H54 (cell line): ENCODE measurements around the gene PIK3IP1.

ENCODE experiments used
- DNase-seq: peaks from one replicate; pipeline ENCODE4 v3.0.0; 2011; ENCODE audit warnings: low spot score, mixed read lengths; ENCODE audit not compliant: insufficient read length
- FAIRE-seq: peaks from 3 replicates; lab custom pipeline; 2011; peaks lifted over from hg19 to GRCh38; lab: Jason Lieb, UNC
- POLR2A ChIP-seq: IDR thresholded peaks from 2 replicates; pipeline ENCODE4 v1.6.1; 2011; ENCODE audit warnings: low read depth, mild to moderate bottlenecking, low read length

PIK3IP1 gene

DNA sequence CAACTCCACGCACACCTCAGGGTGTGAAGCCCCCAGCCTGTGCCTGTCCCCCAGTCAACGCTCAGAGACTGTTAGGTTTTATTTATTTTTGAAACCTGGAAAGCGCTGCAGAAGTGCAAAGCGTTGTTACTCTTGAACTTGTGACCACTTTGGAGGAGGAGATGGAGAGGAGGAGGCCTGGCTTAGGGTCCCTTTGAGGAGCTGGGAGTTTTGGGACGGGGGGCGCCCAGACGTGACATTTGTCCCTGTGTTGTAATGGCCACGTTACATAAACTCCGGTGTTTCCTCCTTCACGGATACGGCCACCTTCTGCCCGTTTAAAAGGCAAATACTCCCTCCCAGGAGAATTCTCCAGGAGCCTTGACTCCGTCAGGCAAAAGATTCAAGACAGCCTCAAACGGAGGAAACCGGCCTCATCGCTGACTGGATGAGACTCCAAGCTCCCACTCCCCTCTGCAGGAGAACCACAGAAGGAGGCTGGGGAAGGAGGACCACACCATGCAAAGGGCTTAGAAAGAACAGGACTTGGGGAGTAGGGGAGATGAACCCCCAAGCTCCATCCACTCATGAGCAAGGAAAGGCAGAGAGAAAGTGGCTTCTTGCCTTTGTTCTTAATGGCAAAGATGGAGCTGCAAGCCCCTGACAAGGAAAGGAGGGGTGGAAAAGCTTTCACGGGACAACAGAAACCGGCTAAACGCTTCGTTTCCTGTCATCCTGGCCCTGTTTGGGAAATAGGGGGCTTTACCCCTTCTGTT is 630 bp downstream of the PIK3IP1 start:
- no peak for FAIRE-seq
- DNase-seq: no peak
- no peak for TF ChIP-seq POLR2A

DNA sequence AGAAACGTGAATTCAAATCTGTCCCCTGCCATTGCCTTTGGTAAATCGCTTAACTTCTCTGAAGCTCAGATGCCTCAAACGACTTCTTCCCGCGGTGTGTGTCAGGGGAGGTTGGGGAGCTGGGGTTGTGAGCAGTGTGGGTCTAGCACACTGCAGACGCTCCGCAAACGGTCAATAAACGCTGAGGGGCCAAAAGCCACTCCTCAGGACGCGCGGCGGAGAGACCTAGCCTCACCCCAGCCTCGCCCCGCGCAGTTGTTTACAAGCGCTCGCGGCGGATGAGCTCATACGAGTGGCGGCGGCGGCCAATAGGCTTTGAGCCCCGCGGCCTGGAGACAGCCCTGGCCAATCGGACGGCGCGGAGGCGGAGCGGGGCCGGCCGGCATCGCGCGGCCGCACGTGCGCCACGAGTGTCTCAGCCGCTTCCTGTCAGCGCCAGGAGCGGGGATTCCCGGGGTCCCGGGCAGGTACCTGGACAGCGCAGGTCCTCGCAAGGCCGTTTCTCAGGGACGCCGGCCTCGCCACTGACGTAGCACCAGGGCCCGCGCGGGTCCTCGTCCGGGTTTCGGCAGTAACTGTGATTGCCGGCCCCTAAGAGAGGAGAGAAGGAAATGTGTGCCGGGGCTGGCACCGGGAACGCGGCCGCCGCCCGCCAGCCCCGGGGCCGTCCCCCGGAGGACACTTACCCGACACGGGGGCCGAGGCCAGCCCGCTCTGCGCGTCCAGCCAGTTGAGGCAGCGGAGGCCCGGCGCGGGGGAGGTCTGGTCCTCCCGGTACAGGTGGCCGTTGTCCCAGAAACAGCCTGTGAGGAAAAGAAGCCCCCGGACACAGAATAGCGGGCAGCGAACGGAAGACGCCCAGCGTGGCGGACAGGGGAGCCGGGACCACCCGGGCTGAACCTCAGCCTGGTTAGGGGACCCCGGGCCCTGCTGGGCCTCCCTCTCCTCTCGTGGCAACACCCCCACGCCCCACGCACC is 1.5 kb downstream of the PIK3IP1 start:
- FAIRE-seq (no peak), DNase-seq (peak; percentile 85)
- no peak for TF ChIP-seq POLR2A

DNA sequence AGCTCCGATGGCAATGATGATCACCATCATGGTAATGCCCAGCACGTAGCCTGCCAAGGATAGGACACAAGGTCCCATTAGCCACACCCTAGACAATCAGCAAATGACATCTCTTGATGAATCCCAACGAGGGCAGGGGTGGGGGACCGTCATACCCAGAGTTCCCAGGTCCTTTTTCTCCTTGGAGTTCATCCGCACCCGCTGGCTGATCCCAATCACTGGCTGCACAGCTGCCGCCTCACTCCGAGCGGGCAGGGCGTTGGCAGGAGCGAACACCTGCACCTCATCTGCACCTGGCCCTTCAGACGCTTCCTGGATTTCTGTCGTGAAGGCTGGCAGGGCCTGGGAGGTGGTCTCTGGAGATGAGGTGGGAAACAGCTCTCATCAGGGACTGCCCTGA is 2.9 kb downstream of the PIK3IP1 start:
- no peak for TF ChIP-seq POLR2A
- no peak for DNase-seq

DNA sequence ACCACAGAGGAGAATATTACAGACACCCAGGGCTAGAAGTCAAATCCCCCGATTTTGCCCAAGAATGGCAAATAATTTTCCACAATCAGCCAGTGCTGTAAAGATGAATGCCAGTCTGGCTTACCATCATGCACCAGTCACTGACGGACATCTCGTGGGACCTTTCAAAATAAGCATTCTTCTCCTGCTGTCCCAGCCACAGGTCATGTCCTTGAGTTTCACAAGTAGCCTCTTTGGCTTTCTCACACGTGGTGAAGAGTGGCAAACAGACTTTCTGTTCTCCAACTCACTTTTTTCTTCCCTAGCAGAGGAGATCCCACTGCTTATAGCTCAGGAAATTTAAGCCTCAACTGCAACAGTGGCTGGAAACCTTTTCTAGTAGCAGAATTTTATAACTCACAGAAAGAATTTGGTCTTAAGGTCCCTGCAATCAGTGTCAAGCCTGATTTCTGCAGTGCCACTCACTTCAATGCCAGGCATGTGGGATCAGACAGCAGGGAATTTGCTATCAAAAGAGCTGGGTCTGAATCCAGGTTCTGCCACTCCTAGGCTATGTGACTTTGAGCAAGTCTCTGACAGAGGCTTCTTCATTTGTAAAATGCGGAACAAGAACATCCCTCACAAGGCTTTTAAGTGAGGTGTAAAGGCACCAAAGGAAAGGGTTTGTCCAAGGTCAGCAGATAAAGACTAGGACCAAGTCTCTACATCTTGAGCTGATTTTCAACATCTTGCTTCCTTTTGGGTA is 3.6 kb downstream of the PIK3IP1 start:
- no peak for DNase-seq
- no peak for FAIRE-seq
- no peak for TF ChIP-seq POLR2A

More for the DNA sequence above, 2.9 kb downstream of the PIK3IP1 start:
- FAIRE-seq: no peak

DNA sequence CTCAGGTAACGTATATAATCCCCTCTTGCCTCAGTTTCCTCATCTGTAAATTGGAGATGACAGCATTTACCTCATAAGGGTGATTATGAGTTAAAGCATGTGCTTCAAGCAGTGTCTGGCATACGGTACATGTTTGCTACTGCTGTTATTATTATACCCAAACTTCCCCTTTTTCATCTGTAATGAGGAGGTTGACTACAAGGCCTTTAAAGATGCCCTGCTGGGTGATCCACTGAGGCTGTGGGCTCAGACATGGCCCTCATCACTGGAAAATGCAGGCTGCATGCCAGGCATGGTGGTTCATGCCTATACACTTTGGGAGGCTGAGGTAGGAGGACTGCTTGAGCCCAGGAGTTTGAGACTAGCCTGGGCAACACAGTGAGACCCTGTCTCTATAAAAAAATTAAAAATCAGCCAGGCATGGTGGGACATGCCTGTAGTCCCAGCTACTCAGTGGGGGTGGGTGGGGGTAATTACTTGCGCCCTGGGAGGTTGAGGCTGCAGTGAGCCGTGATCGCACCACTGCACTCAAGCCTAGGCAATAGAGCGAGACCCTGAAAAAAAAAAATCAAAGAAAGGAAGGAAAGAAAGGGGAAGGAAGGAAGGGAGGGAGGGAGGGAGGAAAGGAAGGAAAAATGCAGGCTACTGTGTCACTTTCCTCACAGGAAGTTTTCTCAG is 4.3 kb downstream of the PIK3IP1 start:
- no peak for DNase-seq
- TF ChIP-seq POLR2A: no peak
- FAIRE-seq: no peak

DNA sequence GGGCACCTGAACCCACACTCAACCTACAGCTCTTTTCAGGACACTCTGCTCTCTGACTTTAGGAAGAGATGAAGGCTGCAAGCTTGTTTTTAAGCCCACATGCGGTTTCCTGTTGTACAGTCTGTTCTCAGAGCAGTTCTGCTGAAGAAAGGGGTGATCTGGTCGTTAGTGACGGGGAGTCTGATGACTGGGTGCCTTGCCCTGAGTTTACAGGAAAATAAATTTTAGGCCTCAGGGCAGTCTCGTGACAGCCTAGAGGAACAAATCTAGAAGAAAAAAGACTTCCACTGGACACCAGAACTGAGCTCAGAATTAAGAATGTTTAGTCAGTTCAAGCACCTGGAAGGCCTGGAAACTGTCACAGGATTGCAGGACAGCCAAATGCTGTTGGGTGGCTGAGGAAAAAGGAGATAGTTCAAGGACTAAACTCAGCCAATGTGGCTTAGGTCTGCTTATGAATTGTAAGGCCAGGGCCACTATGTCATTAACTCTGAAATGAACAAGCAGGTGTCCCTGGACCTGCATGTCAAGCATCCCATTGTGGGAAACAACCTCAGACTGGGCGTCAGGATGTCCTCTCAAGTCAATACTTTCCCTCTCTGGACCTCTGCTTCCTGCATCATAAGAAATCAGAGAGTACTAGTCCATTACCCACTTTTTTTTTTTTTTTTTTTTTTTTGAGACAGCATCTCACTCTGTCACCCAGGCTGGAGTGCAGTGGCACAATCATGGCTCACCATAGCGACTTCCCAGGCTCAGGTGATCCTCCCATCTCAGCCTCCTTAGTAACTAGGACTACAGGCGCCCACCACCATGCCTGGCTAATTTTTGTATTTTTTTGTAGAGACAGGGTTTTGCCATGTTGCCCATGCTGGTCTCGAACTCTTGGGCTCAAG is 5.7 kb downstream of the PIK3IP1 start:
- FAIRE-seq: no peak
- DNase-seq: no peak
- TF ChIP-seq POLR2A: no peak

DNA sequence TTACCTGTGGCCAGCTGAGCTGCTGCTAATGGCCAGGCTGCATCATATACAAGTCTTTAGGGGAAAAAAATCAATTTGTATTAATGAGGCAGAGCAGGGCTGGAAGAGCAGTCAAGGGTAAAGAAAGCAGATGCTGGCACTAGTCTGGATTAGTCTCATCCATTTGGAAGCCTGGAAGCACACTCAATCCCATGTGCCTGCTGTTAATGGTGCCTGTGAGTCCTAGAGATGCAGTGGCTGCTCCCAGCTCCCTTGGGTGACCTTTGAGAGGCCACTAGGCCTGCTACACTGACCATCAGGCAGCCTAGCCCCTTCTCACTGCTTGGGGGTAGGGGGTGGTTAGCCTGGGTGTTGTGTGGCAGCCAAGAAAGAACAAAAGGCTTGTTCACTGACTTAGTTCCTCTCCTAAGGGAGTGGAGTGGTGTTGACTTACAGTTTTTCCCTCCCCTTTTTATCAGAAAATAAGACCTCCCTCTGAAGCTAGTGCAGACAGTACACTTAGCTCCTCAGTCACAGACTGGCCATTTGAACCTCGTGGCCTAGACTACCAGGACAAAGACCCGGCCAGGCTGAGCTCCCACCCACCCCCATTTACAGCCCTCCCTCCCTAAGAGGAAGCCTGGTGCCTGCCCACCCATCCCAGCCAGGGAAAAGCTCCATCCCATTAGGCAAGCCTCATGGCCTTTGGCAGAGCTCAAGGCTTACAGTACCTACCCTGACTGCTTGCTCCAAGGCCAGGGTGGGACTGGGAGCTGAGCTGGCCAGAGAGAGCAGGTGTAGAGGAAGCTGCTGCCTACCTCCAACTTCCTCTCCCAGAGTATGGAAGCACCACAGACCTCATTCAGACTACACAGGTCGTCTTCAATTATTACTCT is 7.8 kb downstream of the PIK3IP1 start:
- DNase-seq: no peak
- no peak for TF ChIP-seq POLR2A
- FAIRE-seq: no peak

DNA sequence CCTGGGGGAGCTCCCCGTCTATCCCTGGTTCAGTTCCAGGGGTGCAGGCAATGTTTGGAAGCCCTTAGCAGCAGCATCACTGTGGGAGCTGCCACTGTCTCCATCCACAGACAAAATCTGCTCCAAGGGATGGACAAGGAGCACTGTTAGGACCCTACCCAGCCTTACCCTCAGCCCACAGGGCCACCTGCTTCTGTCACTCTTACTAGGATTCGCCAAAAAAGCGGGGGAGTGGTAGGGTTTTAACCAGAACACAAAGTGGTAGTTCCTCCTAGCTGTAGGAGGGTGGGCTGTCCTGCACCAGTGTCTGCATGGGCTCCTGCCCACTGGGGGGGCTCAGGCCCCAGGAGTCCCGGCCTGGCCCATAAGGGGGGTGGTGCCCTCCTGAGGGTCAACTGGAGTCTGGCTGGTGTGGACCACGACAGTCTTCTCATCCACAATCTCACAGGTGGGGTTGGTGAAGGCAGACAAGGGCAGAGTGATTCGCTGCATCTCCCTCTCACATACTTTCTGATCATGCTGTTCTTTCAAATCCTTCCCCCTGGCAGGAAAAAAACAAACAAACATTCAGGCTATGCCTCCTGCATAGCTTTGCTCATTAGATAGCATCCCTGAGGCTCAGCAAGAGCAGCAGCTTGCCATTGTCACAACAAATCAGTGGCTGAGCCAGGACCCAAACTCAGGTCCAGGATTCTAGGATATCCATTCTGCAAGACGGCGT is 9.4 kb downstream of the PIK3IP1 start:
- DNase-seq (no peak), FAIRE-seq (no peak)
- TF ChIP-seq POLR2A: no peak

DNA sequence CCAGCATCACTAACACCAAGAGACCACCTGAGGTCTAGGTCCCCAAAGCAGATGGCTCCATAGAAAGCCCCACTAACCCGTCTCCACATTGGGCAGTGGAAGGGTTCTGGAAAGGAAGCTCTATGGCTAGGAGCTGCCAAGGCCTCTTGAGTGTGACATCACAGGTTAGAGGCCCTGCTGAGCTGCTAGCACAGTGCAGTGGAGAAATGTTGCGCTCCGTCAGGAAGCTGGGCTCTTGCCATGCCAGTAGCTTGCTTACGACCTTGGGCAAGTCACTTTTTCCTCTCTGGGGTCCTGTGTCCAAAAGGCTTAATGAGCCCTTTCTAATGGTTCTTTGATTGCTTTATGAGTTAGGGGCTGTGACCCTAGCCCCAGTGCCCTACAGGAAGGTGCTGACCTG is 10.6 kb downstream of the PIK3IP1 start:
- FAIRE-seq (no peak), DNase-seq (no peak)
- no peak for TF ChIP-seq POLR2A

DNA sequence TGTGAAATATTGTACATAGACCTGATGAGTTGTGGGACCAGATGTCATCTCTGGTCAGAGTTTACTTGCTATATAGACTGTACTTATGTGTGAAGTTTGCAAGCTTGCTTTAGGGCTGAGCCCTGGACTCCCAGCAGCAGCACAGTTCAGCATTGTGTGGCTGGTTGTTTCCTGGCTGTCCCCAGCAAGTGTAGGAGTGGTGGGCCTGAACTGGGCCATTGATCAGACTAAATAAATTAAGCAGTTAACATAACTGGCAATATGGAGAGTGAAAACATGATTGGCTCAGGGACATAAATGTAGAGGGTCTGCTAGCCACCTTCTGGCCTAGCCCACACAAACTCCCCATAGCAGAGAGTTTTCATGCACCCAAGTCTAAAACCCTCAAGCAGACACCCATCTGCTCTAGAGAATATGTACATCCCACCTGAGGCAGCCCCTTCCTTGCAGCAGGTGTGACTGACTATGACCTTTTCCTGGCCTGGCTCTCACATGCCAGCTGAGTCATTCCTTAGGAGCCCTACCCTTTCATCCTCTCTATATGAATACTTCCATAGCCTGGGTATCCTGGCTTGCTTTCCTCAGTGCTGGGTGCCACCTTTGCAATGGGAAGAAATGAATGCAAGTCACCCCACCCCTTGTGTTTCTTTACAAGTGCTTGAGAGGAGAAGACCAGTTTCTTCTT is 12.3 kb downstream of the PIK3IP1 start:
- FAIRE-seq (no peak), DNase-seq (no peak)
- TF ChIP-seq POLR2A: no peak
